Measurements from ENCODE around the gene YAF2.
A peak's percentile ranks its signal among the peaks of the same experiment; 100 is the strongest.

The YAF2 gene

GRCh38 chr12:42162965-42163364, 75.1 kb downstream of the YAF2 start:
- intact Hi-C loops (cut with DNase I; ENCODE audit: low total_unique reads): no loop called here
- Histone ChIP-seq H3K9me3 (no peaks in the 10 kb centered on the region), H3K27ac (no peak overlapping the region), H3K27me3 (no peaks in the 10 kb centered on the region), H3K4me3 (no peak overlapping the region), H3K36me3 (peaks cover 0 to 25% (median 13%) of the 10 kb centered on the region in 3 donors), H3K4me1 (peaks cover 0 to 14% (median 4%) of the 10 kb centered on the region in 4 donors)
- TF ChIP-seq CTCF (IDR thresholded peaks at IDR 0.05): no peak
- no peak for DNase-seq

DNA sequence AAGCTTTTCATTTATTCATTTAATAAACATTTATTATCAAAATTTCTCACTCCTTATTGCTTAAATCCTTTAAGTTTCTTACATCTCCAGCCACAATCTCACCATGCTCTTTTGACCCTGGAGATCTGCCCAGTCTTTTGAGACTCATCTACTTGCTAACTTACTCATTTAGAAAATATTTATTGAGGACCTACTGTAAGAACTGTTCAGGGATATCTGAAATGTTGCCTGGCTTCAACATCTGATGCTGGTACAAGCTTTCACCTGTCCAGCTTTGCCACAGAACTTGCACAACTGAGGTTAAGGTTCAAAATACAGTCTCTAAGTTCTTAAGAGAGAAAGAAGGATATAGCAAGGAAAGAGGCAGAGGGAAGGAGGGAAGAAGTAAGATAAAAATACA, 75.9 kb downstream of the YAF2 start:
- Histone ChIP-seq H3K27me3 (no peaks in the 10 kb centered on the region), H3K27ac (no peak overlapping the region), H3K36me3 (peaks cover 0 to 28% (median 13%) of the 10 kb centered on the region in 3 donors), H3K4me1 (peaks cover 0 to 14% (median 4%) of the 10 kb centered on the region in 4 donors), H3K4me3 (no peak overlapping the region), H3K9me3 (no peaks in the 10 kb centered on the region)
- intact Hi-C loops (cut with DNase I; ENCODE audit: low total_unique reads): no loop called here
- DNase-seq: no peak
- TF ChIP-seq CTCF (IDR thresholded peaks at IDR 0.05): no peak

DNA sequence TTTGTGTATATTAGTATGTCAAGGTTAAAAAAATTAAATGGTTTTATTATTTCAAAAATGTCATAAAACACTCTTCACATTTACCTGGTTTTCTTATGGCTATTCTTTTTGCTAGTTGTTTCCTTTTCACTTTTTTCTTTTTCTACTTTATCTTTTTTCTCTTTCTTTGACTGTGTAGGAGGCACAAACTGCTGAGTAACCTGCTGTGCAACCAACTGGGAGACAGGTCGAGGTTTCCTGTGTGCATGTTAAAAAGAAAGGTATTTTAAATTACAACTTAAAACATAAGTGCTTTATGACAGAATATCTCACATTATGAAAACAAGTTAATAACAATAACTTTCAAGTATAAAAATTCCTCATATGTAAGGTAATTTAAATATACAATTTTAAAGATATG, 76.5 kb downstream of the YAF2 start:
- no peak for DNase-seq
- peaks cover 0 to 28% (median 13%) of the 10 kb centered on the region in 3 donors for H3K36me3 ChIP-seq
- TF ChIP-seq CTCF (IDR thresholded peaks at IDR 0.05): no peak

GRCh38 chr12:42156232-42156631, 81.8 kb downstream of the YAF2 start:
- intact Hi-C loops (cut with DNase I; ENCODE audit: low total_unique reads): no loop called here
- no peak for TF ChIP-seq CTCF (IDR thresholded peaks at IDR 0.05)
- H3K27ac ChIP-seq: no peak overlapping the region

More for the DNA sequence above, 76.5 kb downstream of the YAF2 start:
- no peak overlapping the region for H3K4me3 ChIP-seq
- peaks cover 0 to 14% (median 4%) of the 10 kb centered on the region in 4 donors for H3K4me1 ChIP-seq
- intact Hi-C loops (cut with DNase I; ENCODE audit: low total_unique reads): no loop called here
- no peaks in the 10 kb centered on the region for H3K9me3 ChIP-seq
- H3K27ac ChIP-seq: no peak overlapping the region
- no peaks in the 10 kb centered on the region for H3K27me3 ChIP-seq

GRCh38 chr12:42145552-42146215, 92.4 kb downstream of the YAF2 start:
- peak overlapping the region; percentile 75 to 92 for H3K27ac ChIP-seq
- no peak for TF ChIP-seq CTCF (IDR thresholded peaks at IDR 0.05)
- DNase-seq: no peak
- H3K9me3 ChIP-seq: no peaks in the 10 kb centered on the region
- H3K27me3 ChIP-seq: no peaks in the 10 kb centered on the region
- intact Hi-C loops (cut with DNase I; ENCODE audit: low total_unique reads): no loop called here
- H3K4me3 ChIP-seq: peak overlapping the region in 1 of 2 donors; percentile 68
- no peaks in the 10 kb centered on the region for H3K36me3 ChIP-seq
- H3K4me1 ChIP-seq: peaks cover 0 to 14% (median 11%) of the 10 kb centered on the region in 4 donors

More at GRCh38 chr12:42156232-42156631, 81.8 kb downstream of the YAF2 start:
- Histone ChIP-seq H3K4me1 (no peaks in the 10 kb centered on the region), H3K4me3 (no peak overlapping the region), H3K9me3 (no peaks in the 10 kb centered on the region), H3K27me3 (no peaks in the 10 kb centered on the region), H3K36me3 (peaks cover 0 to 28% (median 13%) of the 10 kb centered on the region in 3 donors)
- no peak for DNase-seq
